Erythroblast (primary cell): ENCODE data around the gene LENEP.

Experiments used
- DNase-seq, 2 experiments: peaks; one replicate each; lab custom pipeline; 2025; lab: John Stamatoyannopoulos, UW
- GATA1 ChIP-seq: IDR thresholded peaks from 2 replicates; pipeline ENCODE4 v1.6.1; 2011; ENCODE audit warnings: low read depth, mild to moderate bottlenecking, control low read depth, low read length, moderate library complexity
- POLR2A ChIP-seq: IDR thresholded peaks from 2 replicates; pipeline ENCODE4 v1.6.1; 2011; ENCODE audit warnings: mild to moderate bottlenecking, low read length

Gene LENEP

DNA sequence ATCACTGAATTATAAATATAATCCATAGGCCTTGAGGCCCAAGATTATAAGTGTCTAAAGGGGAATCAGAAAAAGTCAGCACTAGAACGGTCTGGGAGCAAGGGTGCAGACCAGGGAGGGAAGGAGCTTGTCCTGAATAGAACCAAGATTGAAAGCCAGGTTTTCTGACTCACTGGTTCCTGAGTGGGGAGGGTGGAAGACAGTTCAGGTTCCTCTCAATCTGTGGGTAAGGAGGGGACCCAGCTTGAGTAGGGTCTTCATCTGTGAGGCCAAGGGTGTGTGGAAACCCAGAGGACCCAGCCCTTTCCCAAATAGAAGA, 842 bp downstream of the LENEP start:
- no peak for DNase-seq
- TF ChIP-seq GATA1 (no peak), POLR2A (no peak)

DNA sequence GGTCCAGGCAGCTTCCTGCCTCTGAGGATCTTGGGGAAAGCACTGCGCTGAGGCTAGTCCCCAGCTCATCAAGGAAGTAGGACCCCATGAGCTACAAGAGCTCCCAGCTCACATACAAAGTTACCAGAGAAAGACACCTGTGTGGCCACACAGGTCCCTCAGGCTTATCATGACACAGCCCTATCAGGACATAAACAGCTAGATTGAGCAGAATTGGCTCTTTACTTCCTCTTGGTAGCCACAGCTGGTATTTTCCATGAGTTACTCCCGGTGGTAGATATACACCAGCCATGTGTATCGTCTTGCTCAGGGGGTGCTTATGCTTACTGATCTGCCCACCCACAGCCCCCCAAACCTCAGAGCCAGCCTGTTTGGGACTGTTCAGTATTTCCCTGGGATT, 1.2 kb downstream of the LENEP start:
- no peak for DNase-seq
- TF ChIP-seq POLR2A (no peak), GATA1 (no peak)

DNA sequence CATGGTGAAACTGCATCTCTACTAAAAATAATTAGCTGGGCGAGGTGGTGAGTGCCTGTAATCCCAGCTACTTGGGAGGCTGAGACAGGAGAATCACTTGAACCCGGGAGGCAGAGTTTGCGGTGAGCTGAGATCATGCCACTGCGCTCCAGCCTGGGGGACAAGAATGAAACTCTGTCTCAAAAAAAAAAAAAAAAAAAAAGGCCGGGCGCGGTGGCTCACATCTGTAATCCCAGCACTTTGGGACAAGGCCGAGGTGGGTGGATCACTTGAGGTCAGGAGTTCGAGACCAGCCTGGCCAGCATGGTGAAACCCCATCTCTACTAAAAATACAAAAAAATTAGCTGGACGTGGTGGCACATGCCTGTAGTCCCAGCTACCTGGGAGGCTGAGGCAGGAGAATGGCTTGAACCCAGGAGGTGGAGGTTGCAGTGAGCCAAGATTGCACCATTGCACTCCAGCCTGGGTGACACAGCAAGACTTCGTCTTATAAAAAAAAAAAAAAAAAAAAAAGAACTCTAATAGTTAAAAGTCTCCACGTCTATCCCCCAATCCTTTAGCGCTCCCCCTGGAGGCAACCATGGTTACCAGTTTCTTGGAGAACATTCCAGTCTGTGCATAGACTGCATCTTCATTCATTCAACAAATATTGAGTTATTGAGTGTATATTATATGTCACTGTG, 2.1 kb downstream of the LENEP start:
- DNase-seq: peak; percentile 73 to 85

DNA sequence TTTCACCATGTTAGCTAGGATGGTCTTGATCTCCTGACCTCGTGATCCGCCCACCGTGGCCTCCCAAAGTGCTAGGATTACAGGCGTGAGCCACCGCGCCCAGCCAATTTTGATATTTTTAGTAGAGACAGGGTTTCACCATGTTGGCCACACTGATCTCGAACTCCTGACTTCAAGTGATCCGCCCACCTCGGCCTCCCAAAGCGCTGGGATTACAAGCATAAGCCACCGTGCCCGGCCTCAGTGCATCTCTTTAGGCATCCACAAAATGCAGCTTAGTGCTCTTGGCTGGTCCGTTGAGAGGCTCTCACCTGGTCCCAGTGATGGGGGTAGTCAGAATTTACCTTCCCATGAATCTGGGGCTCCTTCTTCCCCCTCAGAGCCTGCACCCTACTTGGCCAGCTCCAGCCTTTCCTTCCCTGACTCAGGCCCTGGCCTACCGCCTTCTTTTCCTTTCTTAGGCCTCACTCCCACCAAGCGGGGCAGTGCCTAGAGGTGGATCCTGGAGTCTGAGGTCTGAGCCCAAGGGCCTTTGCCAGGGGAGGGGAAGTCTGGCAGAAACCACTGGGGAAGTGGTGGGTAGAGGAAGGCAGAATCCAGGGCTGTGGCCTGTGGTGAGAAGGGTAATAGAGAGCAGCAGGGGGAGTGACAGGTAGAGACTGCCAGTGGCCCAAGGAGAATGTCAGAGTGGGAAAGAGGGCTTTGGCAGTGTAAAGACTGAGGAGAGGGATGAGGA, 3.7 kb downstream of the LENEP start:
- DNase-seq: no peak

DNA sequence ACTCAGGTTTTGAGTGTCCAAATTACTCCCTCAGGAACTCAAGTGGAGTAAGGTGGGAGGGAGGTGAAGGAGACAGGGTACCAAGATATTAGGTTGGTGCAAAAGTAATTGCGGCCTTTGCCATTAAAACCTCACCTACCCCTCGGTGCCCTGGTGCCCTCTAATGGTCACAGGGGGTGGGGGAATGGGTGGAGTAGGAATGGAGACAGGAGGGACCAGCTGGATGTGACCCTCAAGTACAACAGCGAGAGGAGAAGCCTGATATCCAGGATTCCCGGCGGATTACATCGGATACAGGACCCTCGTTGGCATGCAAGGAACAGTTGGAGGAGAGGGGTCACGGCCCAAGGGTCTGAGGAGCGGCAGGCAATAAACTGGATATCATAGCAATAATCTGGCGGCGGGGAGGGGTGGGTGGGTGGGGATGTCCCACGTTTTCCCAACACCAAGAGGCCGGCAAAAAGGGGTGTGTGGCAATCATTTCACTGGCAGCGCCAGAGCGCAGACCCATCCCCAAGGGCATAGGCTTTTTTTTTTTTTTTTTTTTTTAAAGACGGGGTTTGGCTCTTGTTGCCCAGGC, 4.9 kb downstream of the LENEP start:
- TF ChIP-seq GATA1: no peak
- DNase-seq: no peak

More for the DNA sequence above, 3.7 kb downstream of the LENEP start:
- no peak for TF ChIP-seq POLR2A
- no peak for TF ChIP-seq GATA1

DNA sequence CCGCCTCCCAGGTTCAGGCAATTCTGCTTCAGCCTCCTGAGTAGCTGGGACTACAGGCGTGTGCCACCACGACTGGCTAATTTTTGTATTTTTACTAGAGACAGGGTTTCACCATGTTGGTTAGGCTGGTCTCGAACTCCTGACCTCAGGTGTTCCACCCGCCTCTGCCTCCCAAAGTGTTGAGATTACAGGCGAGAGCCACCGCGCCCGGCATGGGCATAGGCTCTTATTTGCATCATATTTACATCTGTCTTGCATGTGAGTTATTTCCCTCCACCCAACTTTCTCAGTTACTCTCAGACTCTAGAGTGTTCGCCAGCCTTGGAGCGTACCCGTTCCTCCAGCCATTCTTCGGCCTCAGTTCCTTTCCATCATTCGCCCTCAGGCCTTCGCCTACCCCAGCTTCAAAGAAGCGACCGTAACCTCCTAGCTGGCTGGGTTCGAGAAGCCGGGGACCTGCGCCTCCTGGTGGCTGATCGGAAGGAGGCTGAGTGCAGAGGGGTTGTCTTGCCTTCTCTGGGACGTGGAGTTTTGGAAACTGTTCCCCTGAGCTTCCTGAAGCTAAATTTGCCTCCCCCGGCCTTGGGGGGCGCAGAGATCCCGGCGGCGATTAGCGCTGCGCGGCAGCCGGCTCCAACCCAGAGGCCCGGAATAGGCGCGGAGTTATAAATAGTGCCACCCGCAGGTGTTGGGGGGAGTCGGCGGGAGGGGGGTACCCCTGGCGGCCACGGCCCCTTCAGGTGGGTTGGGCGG, 5.6 kb downstream of the LENEP start:
- peak; percentile 82 to 86 for DNase-seq
- no peak for TF ChIP-seq POLR2A
- TF ChIP-seq GATA1: no peak

DNA sequence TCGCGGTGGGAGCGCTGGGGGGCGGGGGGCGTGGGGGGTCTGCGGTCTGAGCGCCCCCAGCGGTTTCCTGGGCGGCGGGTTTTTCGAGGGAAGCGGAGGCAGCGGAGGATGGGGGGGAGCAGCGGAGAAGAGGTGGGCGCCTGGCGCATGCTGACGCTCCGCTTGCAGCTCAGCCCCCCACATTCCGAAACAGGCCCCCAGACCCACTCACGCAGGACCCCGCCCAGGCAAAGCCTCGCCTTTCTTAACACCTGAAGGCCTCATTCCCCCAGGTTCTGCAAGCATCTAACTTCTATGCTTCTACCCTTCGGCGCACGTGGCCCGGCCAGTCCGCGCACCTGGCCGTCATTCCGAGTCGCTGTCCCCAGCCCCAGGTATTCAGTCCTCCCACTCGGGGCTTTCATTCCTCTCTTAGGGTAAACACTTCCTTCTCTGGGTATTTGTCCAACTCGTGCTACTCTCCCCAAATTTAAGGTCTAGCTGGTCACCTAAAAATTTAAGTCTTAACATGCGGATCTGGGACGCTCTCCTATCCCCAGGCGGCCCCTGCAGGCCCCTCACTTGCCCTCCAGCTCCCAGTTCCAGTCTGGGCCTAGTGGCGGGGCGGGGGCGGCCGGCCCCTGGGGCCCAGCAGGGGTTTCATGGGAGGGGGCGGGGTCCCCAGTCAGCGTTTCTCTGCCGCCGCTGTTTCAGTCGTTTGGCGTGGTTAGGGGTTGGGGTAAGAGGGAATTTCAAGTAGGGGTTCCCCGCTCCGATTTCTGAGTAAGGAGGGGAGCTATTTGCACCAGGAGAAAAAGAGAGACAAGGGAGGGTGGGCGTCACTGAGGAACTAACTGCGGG, 6.4 kb downstream of the LENEP start:
- DNase-seq: peak; percentile 65 to 73
- TF ChIP-seq GATA1: no peak
- TF ChIP-seq POLR2A: no peak

DNA sequence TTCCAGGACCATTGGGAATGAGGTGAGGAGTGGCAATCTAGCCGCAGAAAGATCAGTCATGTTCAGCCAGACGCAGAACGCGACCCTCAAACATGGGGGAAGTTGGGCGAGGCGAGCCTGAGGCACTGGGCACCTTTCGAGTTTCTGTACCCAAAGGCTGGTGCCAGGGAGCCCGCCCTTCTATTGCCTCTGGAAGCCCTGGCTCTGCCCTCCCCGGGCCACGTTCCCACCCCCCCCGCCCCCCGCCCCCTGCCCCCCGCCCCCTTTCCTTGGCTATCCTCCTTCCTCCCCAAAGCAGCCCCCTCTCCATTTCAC, 7.0 kb downstream of the LENEP start:
- DNase-seq: no peak
- TF ChIP-seq GATA1: no peak
- no peak for TF ChIP-seq POLR2A

DNA sequence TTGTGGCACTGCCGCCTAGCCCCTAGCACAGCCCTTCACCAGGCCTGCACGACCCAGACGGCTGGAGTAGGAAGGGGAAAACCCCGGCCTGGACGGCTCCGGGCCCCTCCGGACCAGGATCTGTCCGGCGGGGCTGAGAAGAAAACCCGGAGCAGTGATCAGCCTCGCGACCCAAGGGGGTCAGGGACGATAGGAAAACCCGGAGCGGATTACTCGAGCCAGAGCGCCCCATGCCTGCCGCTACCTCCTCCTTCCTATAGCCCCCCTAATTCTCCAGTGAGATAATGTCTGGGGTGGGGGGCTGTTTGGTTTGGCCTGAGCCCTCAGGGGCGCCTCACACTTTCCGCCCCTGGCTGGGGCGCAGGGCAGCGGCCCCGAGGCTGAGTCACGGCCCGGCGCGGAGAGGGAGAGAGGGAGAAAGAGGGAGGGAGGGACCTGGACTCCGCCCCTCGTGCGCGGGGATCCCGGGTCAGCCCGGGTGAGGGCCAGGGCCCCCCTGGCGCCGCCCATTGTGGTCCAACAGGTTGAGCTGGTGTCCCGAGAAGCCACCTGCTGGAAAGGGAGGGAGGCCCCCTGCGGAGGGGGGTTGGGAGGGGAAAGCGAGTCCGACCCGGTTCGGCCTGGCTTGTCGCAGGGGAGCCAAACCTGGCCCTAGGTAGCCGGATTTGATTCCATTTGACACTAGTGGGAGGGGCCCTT, 7.5 kb downstream of the LENEP start:
- TF ChIP-seq GATA1 (no peak), POLR2A (peak; percentile 68)
- peak; percentile 89 to 91 for DNase-seq

DNA sequence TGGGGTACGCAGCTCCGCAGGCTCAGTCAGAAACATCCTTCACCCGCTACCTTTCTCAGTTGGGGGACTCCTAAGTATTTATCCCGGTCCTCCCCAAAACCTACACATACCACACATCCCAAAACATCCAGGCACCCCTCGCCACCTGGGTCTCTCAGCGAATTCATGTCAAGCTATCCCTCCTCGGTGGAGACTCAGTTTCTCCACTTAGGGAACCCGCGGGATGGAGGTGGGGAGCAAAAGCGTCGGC, 8.0 kb downstream of the LENEP start:
- TF ChIP-seq GATA1 (no peak), POLR2A (no peak)
- no peak for DNase-seq

DNA sequence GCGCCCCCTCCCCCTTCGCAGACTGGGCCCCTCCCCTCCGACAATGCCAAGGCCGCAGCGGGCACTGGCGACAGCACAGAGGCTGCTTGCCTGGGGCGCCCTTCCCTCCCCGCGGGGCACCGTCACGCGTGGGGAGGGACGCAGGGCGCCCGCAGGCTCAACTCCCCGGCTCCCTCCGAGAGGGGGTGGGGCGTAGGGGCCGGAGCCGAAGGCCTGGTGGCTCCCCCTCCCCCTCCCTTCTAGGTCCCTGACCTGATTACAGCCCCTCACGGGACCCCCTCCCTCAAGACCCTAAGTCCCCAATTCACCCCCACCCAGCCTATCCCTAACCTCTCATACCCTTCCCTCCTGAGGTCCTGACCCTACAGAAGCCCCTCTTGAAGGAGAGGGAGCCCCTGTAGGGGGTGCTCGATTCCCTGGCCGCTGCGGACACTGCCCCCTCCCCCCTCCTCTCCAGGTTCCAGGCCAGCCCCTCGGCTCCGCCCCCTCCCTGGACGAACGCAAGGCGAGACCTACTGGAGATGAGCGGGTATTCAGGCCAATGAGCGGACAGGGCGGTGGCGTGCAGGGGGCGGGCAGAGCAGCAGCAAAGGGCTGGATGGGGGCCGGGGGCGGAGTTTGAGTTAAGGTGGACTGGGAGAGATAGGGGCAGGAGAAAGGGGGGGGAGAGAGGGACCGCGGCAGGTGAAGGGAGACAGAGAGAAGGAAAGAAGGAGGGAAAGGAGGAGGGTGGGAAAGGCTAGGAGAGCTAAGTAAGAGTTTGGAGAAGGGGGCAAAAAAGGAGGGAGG, 8.5 kb downstream of the LENEP start:
- peak; percentile 99 for DNase-seq
- no peak for TF ChIP-seq GATA1
- no peak for TF ChIP-seq POLR2A

DNA sequence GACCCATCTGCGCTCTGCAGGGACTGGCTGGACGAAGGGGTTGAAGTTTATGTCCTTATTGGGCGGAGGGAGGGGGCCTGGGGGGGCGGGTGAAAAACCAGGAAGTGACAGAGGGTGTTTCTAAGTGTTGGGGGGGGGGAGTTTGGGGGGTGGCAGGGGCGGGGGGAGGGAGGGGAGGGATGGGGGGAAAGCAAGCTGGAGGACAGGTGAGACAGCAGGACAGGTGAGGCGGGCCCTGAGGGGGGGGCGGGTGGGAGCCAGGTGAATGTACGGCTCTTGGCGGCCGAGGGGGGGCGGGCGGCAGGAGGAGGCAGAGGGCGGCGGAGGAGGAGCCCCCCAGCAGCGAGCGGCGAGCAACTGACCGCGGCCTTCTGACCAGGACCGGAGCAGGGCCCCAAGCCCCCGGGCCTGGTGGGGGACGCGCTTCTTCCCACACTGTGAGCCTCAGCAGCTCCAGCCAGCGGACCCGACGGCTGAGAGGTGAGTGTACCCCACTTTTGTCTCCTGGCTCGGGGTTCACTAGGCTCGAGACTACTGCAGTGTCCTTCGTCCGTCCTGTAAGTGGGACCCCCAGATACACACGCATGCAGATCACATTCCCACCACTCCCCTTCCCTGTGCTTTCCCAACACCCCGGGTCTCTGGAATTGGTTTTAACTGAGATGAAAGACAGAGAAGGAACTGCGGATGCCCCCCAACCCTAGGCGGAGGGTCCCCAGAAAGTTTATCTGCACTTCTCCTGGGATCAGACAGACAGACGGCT, 9.3 kb downstream of the LENEP start, which contains the start of gene ZBTB7B:
Gene ZBTB7B, plus strand, starts transcription at position 339 of the 763 bp plus-strand sequence. CDS start 11,859 bp downstream, outside the sequence.
- no peak for TF ChIP-seq GATA1
- TF ChIP-seq POLR2A: peak; percentile 37
- peak; percentile 67 to 75 for DNase-seq
